IPS-18a (cell line): ENCODE measurements around the gene RAD23A.

Experiments used
- H3K27ac ChIP-seq: one replicate; pipeline ENCODE4 v1.5.1; 2013; ENCODE audit warnings: low read length
- H3K27me3 ChIP-seq: one replicate; pipeline ENCODE4 v1.6.1; 2013; ENCODE audit warnings: mild to moderate bottlenecking, low read length; ENCODE audit not compliant: control insufficient read depth, insufficient read depth
- H3K36me3 ChIP-seq: one replicate; pipeline ENCODE4 v1.6.1; 2013; ENCODE audit warnings: low read depth, low read length; ENCODE audit not compliant: control insufficient read depth
- H3K4me1 ChIP-seq: one replicate; pipeline ENCODE4 v1.6.1; 2013; ENCODE audit warnings: low read depth, low read length; ENCODE audit not compliant: control insufficient read depth
- H3K4me3 ChIP-seq: one replicate; pipeline ENCODE4 v1.5.1; 2013; ENCODE audit warnings: low read length
- H3K9ac ChIP-seq: one replicate; pipeline ENCODE4 v1.6.1; 2013; ENCODE audit warnings: mild to moderate bottlenecking, low read length, moderate library complexity
- H3K9me3 ChIP-seq: one replicate; pipeline ENCODE4 v1.6.1; 2013; ENCODE audit warnings: low read depth, low read length; ENCODE audit not compliant: control insufficient read depth

Gene RAD23A

DNA sequence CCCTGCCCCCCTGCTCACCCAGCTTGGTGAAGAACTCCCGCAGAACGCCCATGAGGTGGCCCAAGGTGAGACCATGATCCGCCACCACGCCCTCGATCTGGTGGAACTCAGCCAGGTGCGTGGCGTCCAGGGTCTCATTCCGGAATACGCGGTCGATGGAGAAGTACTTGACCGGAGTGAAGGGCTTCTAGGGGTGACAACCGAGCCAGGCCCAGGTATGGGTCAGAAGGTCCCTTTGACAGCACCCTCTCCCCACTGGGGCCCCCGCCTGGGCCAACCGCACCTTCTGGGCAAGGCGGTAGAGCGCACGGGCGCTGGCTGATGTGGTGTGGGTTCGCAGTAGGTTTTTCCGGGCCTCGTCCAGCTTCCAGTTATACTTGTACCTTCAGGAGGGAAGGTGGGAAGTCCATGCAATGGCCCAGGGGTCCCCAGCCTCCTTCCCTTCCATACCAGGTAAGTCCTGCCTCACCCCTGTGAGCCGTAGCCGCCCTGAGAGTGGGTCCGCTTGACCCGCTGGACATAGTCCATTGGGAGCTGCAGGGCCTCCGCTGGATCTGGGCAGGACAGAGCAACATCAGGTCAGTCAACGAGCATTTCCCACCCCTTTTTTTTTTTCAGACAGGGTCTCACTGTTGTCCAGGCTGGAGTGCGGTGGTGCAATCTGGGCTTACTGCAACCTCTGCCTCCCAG lies 20.9 kb upstream of the RAD23A start:
- Histone ChIP-seq H3K4me1 (no peaks in the 10 kb centered on the region), H3K36me3 (peaks cover 61% of the 10 kb centered on the region), H3K9me3 (no peaks in the 10 kb centered on the region), H3K27me3 (no peaks in the 10 kb centered on the region), H3K27ac (no peak overlapping the region), H3K9ac (no peak overlapping the region), H3K4me3 (no peak overlapping the region)

DNA sequence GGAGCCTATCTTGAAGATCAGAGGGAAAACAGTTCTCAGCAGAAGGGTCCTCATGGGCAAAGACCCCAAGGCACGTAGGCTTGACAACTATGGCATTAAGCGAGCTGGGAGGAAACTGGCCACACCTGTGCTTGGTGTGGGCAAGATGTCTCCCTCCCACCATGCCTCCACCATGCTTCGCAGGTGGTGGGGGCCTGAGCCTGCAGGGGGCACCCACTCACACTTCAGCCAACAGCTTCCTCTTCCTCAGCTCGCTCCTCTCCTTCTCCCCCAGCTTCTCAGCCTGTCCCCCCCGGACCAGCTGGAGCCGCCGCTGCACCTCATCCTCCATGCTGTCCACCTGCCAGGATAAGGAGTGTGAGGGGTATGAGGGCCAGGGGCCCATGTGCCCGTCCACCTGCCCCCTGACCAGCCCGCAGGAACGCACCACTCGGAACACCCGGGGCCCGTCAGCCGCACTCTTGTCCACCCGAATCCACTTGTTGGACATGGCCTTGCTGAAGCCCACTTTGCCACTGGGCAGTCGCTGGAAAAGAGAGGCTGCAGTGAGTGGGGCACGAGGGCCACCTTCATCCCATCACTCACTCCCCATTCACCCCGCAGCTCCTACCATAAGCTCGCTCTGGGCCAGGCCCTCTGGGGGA lies 15.5 kb upstream of the RAD23A start:
- no peak overlapping the region for H3K9ac ChIP-seq
- no peaks in the 10 kb centered on the region for H3K9me3 ChIP-seq
- H3K27me3 ChIP-seq, result no peaks in the 10 kb centered on the region
- no peak overlapping the region for H3K4me3 ChIP-seq
- peaks cover 42% of the 10 kb centered on the region for H3K36me3 ChIP-seq
- H3K27ac ChIP-seq, result no peak overlapping the region
- H3K4me1 ChIP-seq, result peaks cover 4% of the 10 kb centered on the region

- Histone ChIP-seq H3K27ac (no peak overlapping the region), H3K9me3 (no peaks in the 10 kb centered on the region), H3K4me3 (peak overlapping the region; percentile 93), H3K36me3 (peaks cover 26% of the 10 kb centered on the region), H3K27me3 (no peaks in the 10 kb centered on the region), H3K9ac (peak overlapping the region; percentile 74), H3K4me1 (peaks cover 11% of the 10 kb centered on the region)
These were observed 13.0 kb upstream of the RAD23A start for GRCh38 chr19:12932392-12933286.

- Histone ChIP-seq H3K36me3 (peaks cover 18% of the 10 kb centered on the region), H3K27ac (peak within 1 kb of the TSS; percentile 13), H3K4me1 (peaks cover 11% of the 10 kb centered on the region), H3K27me3 (no peaks in the 10 kb centered on the region), H3K4me3 (peak within 1 kb of the TSS; percentile 93), H3K9me3 (no peaks in the 10 kb centered on the region), H3K9ac (peak within 1 kb of the TSS; percentile 74)
These were observed 12.2 kb upstream of the RAD23A start, which contains the start of gene FARSA for GRCh38 chr19:12933287-12934072. FARSA (minus strand) TSS chr19:12933711; CDS start chr19:12933696, 15 bp downstream.

DNA sequence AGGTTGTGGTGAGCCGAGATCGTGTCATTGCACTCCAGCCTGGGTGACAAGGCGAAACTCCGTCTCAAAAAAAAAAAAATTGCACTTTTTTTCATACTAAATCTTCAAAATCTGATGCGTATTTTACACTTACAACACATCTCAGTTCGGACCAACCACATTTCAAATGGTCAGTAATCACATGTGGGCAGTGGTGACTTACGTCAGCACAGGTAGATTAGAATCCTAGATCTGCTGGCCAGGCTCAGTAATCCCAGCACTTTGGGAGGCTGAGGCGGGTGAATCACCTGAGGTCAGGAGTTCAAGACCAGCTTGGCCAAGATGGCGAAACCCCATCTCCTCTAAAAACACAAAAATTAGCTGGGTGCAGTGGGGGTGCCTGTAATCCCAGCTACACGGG lies 10.6 kb upstream of the RAD23A start:
- H3K9me3 ChIP-seq, result no peaks in the 10 kb centered on the region
- no peak overlapping the region for H3K27ac ChIP-seq
- no peak overlapping the region for H3K4me3 ChIP-seq
- no peaks in the 10 kb centered on the region for H3K27me3 ChIP-seq
- no peak overlapping the region for H3K9ac ChIP-seq
- H3K4me1 ChIP-seq, result peaks cover 20% of the 10 kb centered on the region
- H3K36me3 ChIP-seq, result peaks cover 13% of the 10 kb centered on the region

DNA sequence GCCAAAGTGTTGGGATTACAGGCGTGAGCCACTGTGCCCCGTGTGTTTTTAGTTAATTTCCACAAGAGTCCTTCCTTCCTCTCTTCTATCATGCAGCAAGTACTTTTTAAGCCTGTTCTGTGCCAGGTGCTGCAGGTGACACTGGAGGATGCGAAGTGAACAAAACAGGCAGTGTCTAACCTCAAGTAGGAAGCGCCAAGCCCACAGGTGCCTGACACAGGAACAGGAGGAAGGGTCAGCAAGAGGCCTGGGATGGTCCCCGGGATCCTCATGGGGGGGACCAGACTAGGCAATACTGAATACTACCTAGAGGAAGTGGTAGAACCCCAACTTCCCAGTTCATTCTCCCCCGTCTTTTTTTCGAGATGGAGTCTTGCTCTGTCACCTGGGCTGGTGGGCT lies 9.1 kb upstream of the RAD23A start:
- H3K9ac ChIP-seq, result no peak overlapping the region
- peaks cover 20% of the 10 kb centered on the region for H3K4me1 ChIP-seq
- H3K9me3 ChIP-seq, result no peaks in the 10 kb centered on the region
- H3K27me3 ChIP-seq, result no peaks in the 10 kb centered on the region
- peaks cover 24% of the 10 kb centered on the region for H3K36me3 ChIP-seq
- H3K27ac ChIP-seq, result no peak overlapping the region
- no peak overlapping the region for H3K4me3 ChIP-seq

- peak overlapping the region; percentile 49 for H3K4me3 ChIP-seq
- no peaks in the 10 kb centered on the region for H3K9me3 ChIP-seq
- no peaks in the 10 kb centered on the region for H3K27me3 ChIP-seq
- peaks cover 32% of the 10 kb centered on the region for H3K36me3 ChIP-seq
- H3K27ac ChIP-seq, result peak overlapping the region; percentile 12
- peak overlapping the region; percentile 33 for H3K9ac ChIP-seq
- peaks cover 20% of the 10 kb centered on the region for H3K4me1 ChIP-seq
These were observed 8.4 kb upstream of the RAD23A start for GRCh38 chr19:12937093-12937926.

- H3K27ac ChIP-seq, result peak within 1 kb of the TSS; percentile 12
- no peaks in the 10 kb centered on the region for H3K27me3 ChIP-seq
- H3K4me1 ChIP-seq, result peaks cover 16% of the 10 kb centered on the region
- H3K4me3 ChIP-seq, result peak within 1 kb of the TSS; percentile 97
- peaks cover 37% of the 10 kb centered on the region for H3K36me3 ChIP-seq
- no peaks in the 10 kb centered on the region for H3K9me3 ChIP-seq
- peak within 1 kb of the TSS; percentile 88 for H3K9ac ChIP-seq
These were observed 7.5 kb upstream of the RAD23A start, which contains the start of gene CALR for GRCh38 chr19:12937927-12938778. CALR (plus strand) TSS chr19:12938609; CDS start chr19:12938680, 71 bp downstream.

GRCh38 chr19:12938779-12939601 lies 6.7 kb upstream of the RAD23A start:
- Histone ChIP-seq H3K9me3 (no peaks in the 10 kb centered on the region), H3K9ac (peak overlapping the region; percentile 88), H3K4me1 (peaks cover 16% of the 10 kb centered on the region), H3K27me3 (no peaks in the 10 kb centered on the region), H3K36me3 (peaks cover 44% of the 10 kb centered on the region), H3K4me3 (peak overlapping the region; percentile 97), H3K27ac (no peak overlapping the region)
